Measurements from ENCODE around the gene CDH23. TPM values are rescaled to one million over a fixed set of nuclear protein-coding genes. Genes with fewer than 3 reads are reported as not detected.

Gene CDH23
- total RNA-seq, 3 donors from 2014 or later: 1.8 to 3.6 (median 3.0) TPM

GRCh38 chr10:71757399-71757922, 360.7 kb downstream of the CDH23 start:
- no peaks in the 10 kb centered on the region for H3K36me3 ChIP-seq (ENCODE audit: low read depth)
- DNase-seq: peak in 1 of 3 donors; percentile 65
- H3K4me1 ChIP-seq (ENCODE audit: low read depth): peaks cover 23% of the 10 kb centered on the region
- ATAC-seq: peak; percentile 61
- H3K4me3 ChIP-seq: no peak overlapping the region
- intact Hi-C loops (cut with DNase I, micrococcal nuclease): no loop called here
- TF ChIP-seq, protein P1, sequence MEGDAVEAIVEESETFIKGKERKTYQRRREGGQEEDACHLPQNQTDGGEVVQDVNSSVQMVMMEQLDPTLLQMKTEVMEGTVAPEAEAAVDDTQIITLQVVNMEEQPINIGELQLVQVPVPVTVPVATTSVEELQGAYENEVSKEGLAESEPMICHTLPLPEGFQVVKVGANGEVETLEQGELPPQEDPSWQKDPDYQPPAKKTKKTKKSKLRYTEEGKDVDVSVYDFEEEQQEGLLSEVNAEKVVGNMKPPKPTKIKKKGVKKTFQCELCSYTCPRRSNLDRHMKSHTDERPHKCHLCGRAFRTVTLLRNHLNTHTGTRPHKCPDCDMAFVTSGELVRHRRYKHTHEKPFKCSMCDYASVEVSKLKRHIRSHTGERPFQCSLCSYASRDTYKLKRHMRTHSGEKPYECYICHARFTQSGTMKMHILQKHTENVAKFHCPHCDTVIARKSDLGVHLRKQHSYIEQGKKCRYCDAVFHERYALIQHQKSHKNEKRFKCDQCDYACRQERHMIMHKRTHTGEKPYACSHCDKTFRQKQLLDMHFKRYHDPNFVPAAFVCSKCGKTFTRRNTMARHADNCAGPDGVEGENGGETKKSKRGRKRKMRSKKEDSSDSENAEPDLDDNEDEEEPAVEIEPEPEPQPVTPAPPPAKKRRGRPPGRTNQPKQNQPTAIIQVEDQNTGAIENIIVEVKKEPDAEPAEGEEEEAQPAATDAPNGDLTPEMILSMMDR (IDR thresholded peaks at IDR 0.05): no peak
- H3K9me3 ChIP-seq: no peaks in the 10 kb centered on the region

DNA sequence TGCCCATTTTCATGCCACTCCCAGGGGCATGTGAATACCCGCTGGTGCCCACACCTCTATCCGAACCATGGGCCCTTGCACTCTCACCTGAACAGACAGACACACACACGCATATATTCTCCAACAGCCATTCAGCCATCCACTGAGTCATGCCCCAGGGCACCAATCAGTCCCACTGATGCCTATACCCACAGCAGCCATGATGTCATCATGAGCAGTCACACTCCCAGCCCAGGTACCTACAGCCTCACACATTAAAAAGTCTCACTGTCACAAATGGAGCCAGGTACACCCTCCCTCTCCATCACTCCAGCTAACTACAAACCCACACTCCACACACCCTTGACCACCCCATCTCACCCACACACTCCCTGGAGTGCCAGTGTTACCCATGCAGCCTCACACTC, 364.4 kb downstream of the CDH23 start:
- TF ChIP-seq, protein P1 (IDR thresholded peaks at IDR 0.05): no peak

GRCh38 chr10:71761541-71762113, 364.9 kb downstream of the CDH23 start:
- no peaks in the 10 kb centered on the region for H3K9me3 ChIP-seq
- peak in 1 of 3 donors; percentile 50 for DNase-seq
- no peak for ATAC-seq
- H3K4me1 ChIP-seq (ENCODE audit: low read depth): peaks cover 18% of the 10 kb centered on the region
- TF ChIP-seq, protein P1 (IDR thresholded peaks at IDR 0.05): no peak
- intact Hi-C loops (cut with DNase I, micrococcal nuclease): loop anchor here in 1 of 2 donors (10.0 kb wide), 1 partner anchor 47 kb away; the partner anchor contains the start of gene C10orf105
- H3K36me3 ChIP-seq (ENCODE audit: low read depth): no peaks in the 10 kb centered on the region
- no peak overlapping the region for H3K4me3 ChIP-seq

More for the DNA sequence above, 364.4 kb downstream of the CDH23 start:
- DNase-seq (peak in 1 of 3 donors; percentile 48), ATAC-seq (no peak)
- no peak overlapping the region for H3K4me3 ChIP-seq
- intact Hi-C loops (cut with DNase I, micrococcal nuclease): loop anchor here in 1 of 2 donors (10.0 kb wide), 1 partner anchor 46 kb away; the partner anchor contains the start of gene C10orf105
- peaks cover 13% of the 10 kb centered on the region for H3K4me1 ChIP-seq (ENCODE audit: low read depth)
- no peaks in the 10 kb centered on the region for H3K36me3 ChIP-seq (ENCODE audit: low read depth)
- no peaks in the 10 kb centered on the region for H3K9me3 ChIP-seq

DNA sequence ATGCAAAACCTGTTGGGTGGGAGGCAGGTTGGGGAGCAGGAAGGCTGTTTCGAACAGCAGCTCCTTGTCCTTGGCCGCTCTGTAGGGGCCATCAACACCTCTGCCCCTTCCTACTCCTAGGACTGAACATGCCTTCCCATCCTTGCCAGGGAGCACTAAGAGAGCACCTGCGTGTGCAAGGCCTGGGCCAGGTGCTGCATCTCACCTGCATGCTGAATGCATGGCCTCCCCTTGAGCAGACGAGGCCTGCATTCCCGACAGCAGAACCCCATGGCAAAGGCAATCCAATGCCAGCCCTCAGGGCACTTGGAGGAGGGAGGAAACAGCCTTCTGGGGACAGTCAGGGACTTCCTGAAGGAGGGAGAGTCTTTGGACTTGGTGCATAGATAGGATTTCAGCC, 365.6 kb downstream of the CDH23 start:
- DNase-seq: peak in 1 of 3 donors; percentile 44
- ATAC-seq: no peak
- TF ChIP-seq, protein P1 (IDR thresholded peaks at IDR 0.05): no peak
- Histone ChIP-seq H3K4me1 (ENCODE audit: low read depth) (peaks cover 24% of the 10 kb centered on the region), H3K4me3 (no peak overlapping the region), H3K9me3 (no peaks in the 10 kb centered on the region), H3K36me3 (ENCODE audit: low read depth) (no peaks in the 10 kb centered on the region)
- intact Hi-C loops (cut with DNase I, micrococcal nuclease): loop anchor here in 1 of 2 donors (10.0 kb wide), 1 partner anchor 48 kb away; the partner anchor contains the start of gene C10orf105

GRCh38 chr10:71763352-71764127, 366.8 kb downstream of the CDH23 start:
- Histone ChIP-seq H3K9me3 (no peaks in the 10 kb centered on the region), H3K36me3 (ENCODE audit: low read depth) (no peaks in the 10 kb centered on the region), H3K4me3 (no peak overlapping the region), H3K4me1 (ENCODE audit: low read depth) (peaks cover 36% of the 10 kb centered on the region)
- intact Hi-C loops (cut with DNase I, micrococcal nuclease): loop anchor here in 1 of 2 donors (10.0 kb wide), 1 partner anchor 49 kb away; the partner anchor contains the start of gene C10orf105
- TF ChIP-seq, protein P1 (IDR thresholded peaks at IDR 0.05): no peak
- DNase-seq: peak in 1 of 3 donors; percentile 55
- no peak for ATAC-seq
